ENCODE data around the gene MBD4.

DNA sequence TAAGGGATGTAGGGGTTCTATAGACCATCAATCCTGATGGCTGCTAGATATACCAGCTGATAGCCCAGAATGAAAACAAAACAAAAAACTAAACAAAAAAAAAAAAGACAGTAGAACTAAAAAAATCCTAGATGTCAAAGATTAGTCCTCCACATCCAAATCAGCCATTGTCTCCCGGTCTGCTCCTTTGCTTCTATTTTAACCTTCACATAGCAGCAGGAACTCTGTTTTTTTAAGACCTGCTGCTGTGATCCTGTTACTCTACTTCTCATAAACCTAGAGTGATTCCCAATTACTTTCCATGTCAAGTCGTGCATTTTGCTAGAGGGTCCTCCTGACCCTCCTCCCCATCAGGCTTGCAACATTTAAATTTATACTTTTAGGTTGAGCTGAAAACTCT lies 2.7 kb upstream of the MBD4 start:
- TF ChIP-seq, protein P1, sequence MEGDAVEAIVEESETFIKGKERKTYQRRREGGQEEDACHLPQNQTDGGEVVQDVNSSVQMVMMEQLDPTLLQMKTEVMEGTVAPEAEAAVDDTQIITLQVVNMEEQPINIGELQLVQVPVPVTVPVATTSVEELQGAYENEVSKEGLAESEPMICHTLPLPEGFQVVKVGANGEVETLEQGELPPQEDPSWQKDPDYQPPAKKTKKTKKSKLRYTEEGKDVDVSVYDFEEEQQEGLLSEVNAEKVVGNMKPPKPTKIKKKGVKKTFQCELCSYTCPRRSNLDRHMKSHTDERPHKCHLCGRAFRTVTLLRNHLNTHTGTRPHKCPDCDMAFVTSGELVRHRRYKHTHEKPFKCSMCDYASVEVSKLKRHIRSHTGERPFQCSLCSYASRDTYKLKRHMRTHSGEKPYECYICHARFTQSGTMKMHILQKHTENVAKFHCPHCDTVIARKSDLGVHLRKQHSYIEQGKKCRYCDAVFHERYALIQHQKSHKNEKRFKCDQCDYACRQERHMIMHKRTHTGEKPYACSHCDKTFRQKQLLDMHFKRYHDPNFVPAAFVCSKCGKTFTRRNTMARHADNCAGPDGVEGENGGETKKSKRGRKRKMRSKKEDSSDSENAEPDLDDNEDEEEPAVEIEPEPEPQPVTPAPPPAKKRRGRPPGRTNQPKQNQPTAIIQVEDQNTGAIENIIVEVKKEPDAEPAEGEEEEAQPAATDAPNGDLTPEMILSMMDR (IDR thresholded peaks at IDR 0.05): no peak
- no peak for TF ChIP-seq POLR2A (IDR thresholded peaks at IDR 0.05)
